ENCODE measurements around the gene PPP3CB. TPM values are rescaled to one million over a fixed set of nuclear protein-coding genes. Genes with fewer than 3 reads are reported as not detected.

Gene PPP3CB
- polyA plus RNA-seq, 1 donor: 53.1 TPM

- WGBS (ENCODE audit: insufficient coverage, low lambda C conversion rate): no CpG with 5 or more reads among the region's 4 CpGs
- Histone ChIP-seq H3K27me3 (ENCODE audit: control insufficient read depth, insufficient read depth, low read length) (no peaks in the 10 kb centered on the region), H3K9me3 (ENCODE audit: control insufficient read depth, low read depth, low read length) (no peaks in the 10 kb centered on the region), H3K4me3 (ENCODE audit: low read length) (no peak overlapping the region), H3K4me1 (ENCODE audit: control insufficient read depth, insufficient read depth, low read length) (no peaks in the 10 kb centered on the region), H3K27ac (ENCODE audit: low read length) (no peak overlapping the region), H3K36me3 (ENCODE audit: control insufficient read depth, insufficient read depth, low read length) (peaks cover 21% of the 10 kb centered on the region)
- no peak for DNase-seq
Measured at GRCh38 chr10:73512207-73512743, 16.5 kb upstream of the PPP3CB start.

- Histone ChIP-seq H3K27me3 (ENCODE audit: control insufficient read depth, insufficient read depth, low read length) (no peaks in the 10 kb centered on the region), H3K27ac (ENCODE audit: low read length) (no peak overlapping the region), H3K4me3 (ENCODE audit: low read length) (no peak overlapping the region), H3K4me1 (ENCODE audit: control insufficient read depth, insufficient read depth, low read length) (no peaks in the 10 kb centered on the region), H3K9me3 (ENCODE audit: control insufficient read depth, low read depth, low read length) (no peaks in the 10 kb centered on the region), H3K36me3 (ENCODE audit: control insufficient read depth, insufficient read depth, low read length) (peaks cover 10% of the 10 kb centered on the region)
- no peak for DNase-seq
- no CpG with 5 or more reads among the region's 5 CpGs for WGBS (ENCODE audit: insufficient coverage, low lambda C conversion rate)
Measured at GRCh38 chr10:73509695-73510094, 13.9 kb upstream of the PPP3CB start.

GRCh38 chr10:73506491-73506890 is 10.7 kb upstream of the PPP3CB start:
- no peaks in the 10 kb centered on the region for H3K9me3 ChIP-seq (ENCODE audit: control insufficient read depth, low read depth, low read length)
- no peak overlapping the region for H3K27ac ChIP-seq (ENCODE audit: low read length)
- H3K36me3 ChIP-seq (ENCODE audit: control insufficient read depth, insufficient read depth, low read length): peaks cover 21% of the 10 kb centered on the region
- WGBS (ENCODE audit: insufficient coverage, low lambda C conversion rate): no CpG with 5 or more reads among the region's 1 CpG
- no peak overlapping the region for H3K4me3 ChIP-seq (ENCODE audit: low read length)
- no peak for DNase-seq
- H3K4me1 ChIP-seq (ENCODE audit: control insufficient read depth, insufficient read depth, low read length): no peaks in the 10 kb centered on the region
- no peaks in the 10 kb centered on the region for H3K27me3 ChIP-seq (ENCODE audit: control insufficient read depth, insufficient read depth, low read length)

- Histone ChIP-seq H3K27me3 (ENCODE audit: control insufficient read depth, insufficient read depth, low read length) (no peaks in the 10 kb centered on the region), H3K4me3 (ENCODE audit: low read length) (no peak overlapping the region), H3K4me1 (ENCODE audit: control insufficient read depth, insufficient read depth, low read length) (no peaks in the 10 kb centered on the region), H3K36me3 (ENCODE audit: control insufficient read depth, insufficient read depth, low read length) (peaks cover 21% of the 10 kb centered on the region), H3K9me3 (ENCODE audit: control insufficient read depth, low read depth, low read length) (no peaks in the 10 kb centered on the region), H3K27ac (ENCODE audit: low read length) (no peak overlapping the region)
- DNase-seq: no peak
Measured at GRCh38 chr10:73506074-73506473, 10.2 kb upstream of the PPP3CB start.

GRCh38 chr10:73503037-73503436 is 7.2 kb upstream of the PPP3CB start:
- 80% methylated on average over 1 of the region's 1 CpG for WGBS (ENCODE audit: insufficient coverage, low lambda C conversion rate)
- H3K36me3 ChIP-seq (ENCODE audit: control insufficient read depth, insufficient read depth, low read length): peaks cover 43% of the 10 kb centered on the region
- no peaks in the 10 kb centered on the region for H3K9me3 ChIP-seq (ENCODE audit: control insufficient read depth, low read depth, low read length)
- peaks cover 7% of the 10 kb centered on the region for H3K4me1 ChIP-seq (ENCODE audit: control insufficient read depth, insufficient read depth, low read length)
- H3K27me3 ChIP-seq (ENCODE audit: control insufficient read depth, insufficient read depth, low read length): no peaks in the 10 kb centered on the region
- H3K27ac ChIP-seq (ENCODE audit: low read length): no peak overlapping the region
- no peak for DNase-seq
- H3K4me3 ChIP-seq (ENCODE audit: low read length): no peak overlapping the region

GRCh38 chr10:73501651-73502050 is 5.8 kb upstream of the PPP3CB start:
- no peak overlapping the region for H3K27ac ChIP-seq (ENCODE audit: low read length)
- no peak overlapping the region for H3K4me3 ChIP-seq (ENCODE audit: low read length)
- peaks cover 45% of the 10 kb centered on the region for H3K36me3 ChIP-seq (ENCODE audit: control insufficient read depth, insufficient read depth, low read length)
- H3K4me1 ChIP-seq (ENCODE audit: control insufficient read depth, insufficient read depth, low read length): peaks cover 8% of the 10 kb centered on the region
- no peak for DNase-seq
- H3K27me3 ChIP-seq (ENCODE audit: control insufficient read depth, insufficient read depth, low read length): no peaks in the 10 kb centered on the region
- H3K9me3 ChIP-seq (ENCODE audit: control insufficient read depth, low read depth, low read length): no peaks in the 10 kb centered on the region

- no peaks in the 10 kb centered on the region for H3K27me3 ChIP-seq (ENCODE audit: control insufficient read depth, insufficient read depth, low read length)
- no peak overlapping the region for H3K27ac ChIP-seq (ENCODE audit: low read length)
- peaks cover 22% of the 10 kb centered on the region for H3K4me1 ChIP-seq (ENCODE audit: control insufficient read depth, insufficient read depth, low read length)
- H3K9me3 ChIP-seq (ENCODE audit: control insufficient read depth, low read depth, low read length): no peaks in the 10 kb centered on the region
- DNase-seq: no peak
- H3K4me3 ChIP-seq (ENCODE audit: low read length): no peak overlapping the region
- WGBS (ENCODE audit: insufficient coverage, low lambda C conversion rate): 80% methylated on average over 1 of the region's 2 CpGs
- H3K36me3 ChIP-seq (ENCODE audit: control insufficient read depth, insufficient read depth, low read length): peaks cover 28% of the 10 kb centered on the region
Measured at GRCh38 chr10:73497623-73498022, 1.8 kb upstream of the PPP3CB start.

- WGBS (ENCODE audit: insufficient coverage, low lambda C conversion rate): no CpG with 5 or more reads among the region's 55 CpGs
- Histone ChIP-seq H3K4me3 (ENCODE audit: low read length) (peak overlapping the region; percentile 99), H3K9me3 (ENCODE audit: control insufficient read depth, low read depth, low read length) (no peaks in the 10 kb centered on the region), H3K27me3 (ENCODE audit: control insufficient read depth, insufficient read depth, low read length) (no peaks in the 10 kb centered on the region), H3K36me3 (ENCODE audit: control insufficient read depth, insufficient read depth, low read length) (peaks cover 19% of the 10 kb centered on the region), H3K27ac (ENCODE audit: low read length) (peak overlapping the region; percentile 100), H3K4me1 (ENCODE audit: control insufficient read depth, insufficient read depth, low read length) (peaks cover 22% of the 10 kb centered on the region)
- peak; percentile 87 to 93 for DNase-seq
Measured at GRCh38 chr10:73495226-73495883, 469 bp downstream of the PPP3CB start.

- H3K36me3 ChIP-seq (ENCODE audit: control insufficient read depth, insufficient read depth, low read length): peaks cover 14% of the 10 kb centered on the region
- peaks cover 22% of the 10 kb centered on the region for H3K4me1 ChIP-seq (ENCODE audit: control insufficient read depth, insufficient read depth, low read length)
- no peak for DNase-seq
- 0% methylated on average over 1 of the region's 2 CpGs for WGBS (ENCODE audit: insufficient coverage, low lambda C conversion rate)
- H3K4me3 ChIP-seq (ENCODE audit: low read length): peak overlapping the region; percentile 99
- peak overlapping the region; percentile 100 for H3K27ac ChIP-seq (ENCODE audit: low read length)
- H3K27me3 ChIP-seq (ENCODE audit: control insufficient read depth, insufficient read depth, low read length): no peaks in the 10 kb centered on the region
- no peaks in the 10 kb centered on the region for H3K9me3 ChIP-seq (ENCODE audit: control insufficient read depth, low read depth, low read length)
Measured at GRCh38 chr10:73494877-73495225, 973 bp downstream of the PPP3CB start.

- Histone ChIP-seq H3K4me1 (ENCODE audit: control insufficient read depth, insufficient read depth, low read length) (peaks cover 19% of the 10 kb centered on the region), H3K27me3 (ENCODE audit: control insufficient read depth, insufficient read depth, low read length) (no peaks in the 10 kb centered on the region), H3K27ac (ENCODE audit: low read length) (no peak overlapping the region), H3K4me3 (ENCODE audit: low read length) (no peak overlapping the region), H3K36me3 (ENCODE audit: control insufficient read depth, insufficient read depth, low read length) (peaks cover 7% of the 10 kb centered on the region), H3K9me3 (ENCODE audit: control insufficient read depth, low read depth, low read length) (no peaks in the 10 kb centered on the region)
- no peak for DNase-seq
- WGBS (ENCODE audit: insufficient coverage, low lambda C conversion rate): 100% methylated on average over 1 of the region's 15 CpGs
Measured at GRCh38 chr10:73494213-73494612, 1.6 kb downstream of the PPP3CB start.

- no peaks in the 10 kb centered on the region for H3K27me3 ChIP-seq (ENCODE audit: control insufficient read depth, insufficient read depth, low read length)
- peaks cover 16% of the 10 kb centered on the region for H3K4me1 ChIP-seq (ENCODE audit: control insufficient read depth, insufficient read depth, low read length)
- no peak overlapping the region for H3K27ac ChIP-seq (ENCODE audit: low read length)
- DNase-seq: no peak
- no peaks in the 10 kb centered on the region for H3K9me3 ChIP-seq (ENCODE audit: control insufficient read depth, low read depth, low read length)
- H3K4me3 ChIP-seq (ENCODE audit: low read length): no peak overlapping the region
- H3K36me3 ChIP-seq (ENCODE audit: control insufficient read depth, insufficient read depth, low read length): peaks cover 3% of the 10 kb centered on the region
- WGBS (ENCODE audit: insufficient coverage, low lambda C conversion rate): 100% methylated on average over 1 of the region's 2 CpGs
Measured at GRCh38 chr10:73493781-73494180, 2.0 kb downstream of the PPP3CB start.

Data from large intestine (tissue), 3 donors.